Measurements from ENCODE around the gene SFT2D3. TPM values are rescaled to one million over a fixed set of nuclear protein-coding genes. Genes with fewer than 3 reads are reported as not detected.
A peak's percentile ranks its signal among the peaks of the same experiment; 100 is the strongest.

The SFT2D3 gene
- total RNA-seq, 2 donors from 2014 or later, result 3.8 to 5.9 TPM

DNA sequence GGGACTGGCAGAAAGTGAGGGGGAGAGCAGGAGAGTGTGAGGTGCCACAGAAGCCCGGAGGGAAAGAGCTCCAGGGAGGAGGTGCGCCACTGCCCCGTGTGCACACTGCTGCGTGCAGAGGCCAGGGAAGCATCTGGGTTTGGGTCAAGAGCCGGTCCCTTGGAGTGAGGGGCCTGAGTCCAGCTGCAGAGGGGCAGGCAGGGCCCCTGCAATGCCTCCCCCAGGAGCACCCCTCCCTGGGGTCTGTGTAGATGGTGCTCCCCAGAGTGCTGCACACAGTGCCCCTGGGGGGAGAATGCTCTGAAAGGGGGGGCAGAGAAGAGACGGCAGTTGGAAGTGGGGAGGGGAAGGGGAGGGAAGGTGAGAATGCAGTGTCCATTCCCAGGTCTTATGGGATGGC lies 22.3 kb upstream of the SFT2D3 start:
- H3K27ac ChIP-seq, result no peak overlapping the region
- peak overlapping the region in 1 of 2 donors; percentile 45 for H3K4me3 ChIP-seq
- peaks cover 0 to 64% of the 10 kb centered on the region in 2 donors for H3K4me1 ChIP-seq
- H3K36me3 ChIP-seq, result no peaks in the 10 kb centered on the region
- TF ChIP-seq, protein P1, sequence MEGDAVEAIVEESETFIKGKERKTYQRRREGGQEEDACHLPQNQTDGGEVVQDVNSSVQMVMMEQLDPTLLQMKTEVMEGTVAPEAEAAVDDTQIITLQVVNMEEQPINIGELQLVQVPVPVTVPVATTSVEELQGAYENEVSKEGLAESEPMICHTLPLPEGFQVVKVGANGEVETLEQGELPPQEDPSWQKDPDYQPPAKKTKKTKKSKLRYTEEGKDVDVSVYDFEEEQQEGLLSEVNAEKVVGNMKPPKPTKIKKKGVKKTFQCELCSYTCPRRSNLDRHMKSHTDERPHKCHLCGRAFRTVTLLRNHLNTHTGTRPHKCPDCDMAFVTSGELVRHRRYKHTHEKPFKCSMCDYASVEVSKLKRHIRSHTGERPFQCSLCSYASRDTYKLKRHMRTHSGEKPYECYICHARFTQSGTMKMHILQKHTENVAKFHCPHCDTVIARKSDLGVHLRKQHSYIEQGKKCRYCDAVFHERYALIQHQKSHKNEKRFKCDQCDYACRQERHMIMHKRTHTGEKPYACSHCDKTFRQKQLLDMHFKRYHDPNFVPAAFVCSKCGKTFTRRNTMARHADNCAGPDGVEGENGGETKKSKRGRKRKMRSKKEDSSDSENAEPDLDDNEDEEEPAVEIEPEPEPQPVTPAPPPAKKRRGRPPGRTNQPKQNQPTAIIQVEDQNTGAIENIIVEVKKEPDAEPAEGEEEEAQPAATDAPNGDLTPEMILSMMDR (IDR thresholded peaks at IDR 0.05), result no peak
- no peaks in the 10 kb centered on the region for H3K9me3 ChIP-seq
- no peaks in the 10 kb centered on the region for H3K27me3 ChIP-seq
- DNase-seq (ENCODE audit: low spot score), result no peak

DNA sequence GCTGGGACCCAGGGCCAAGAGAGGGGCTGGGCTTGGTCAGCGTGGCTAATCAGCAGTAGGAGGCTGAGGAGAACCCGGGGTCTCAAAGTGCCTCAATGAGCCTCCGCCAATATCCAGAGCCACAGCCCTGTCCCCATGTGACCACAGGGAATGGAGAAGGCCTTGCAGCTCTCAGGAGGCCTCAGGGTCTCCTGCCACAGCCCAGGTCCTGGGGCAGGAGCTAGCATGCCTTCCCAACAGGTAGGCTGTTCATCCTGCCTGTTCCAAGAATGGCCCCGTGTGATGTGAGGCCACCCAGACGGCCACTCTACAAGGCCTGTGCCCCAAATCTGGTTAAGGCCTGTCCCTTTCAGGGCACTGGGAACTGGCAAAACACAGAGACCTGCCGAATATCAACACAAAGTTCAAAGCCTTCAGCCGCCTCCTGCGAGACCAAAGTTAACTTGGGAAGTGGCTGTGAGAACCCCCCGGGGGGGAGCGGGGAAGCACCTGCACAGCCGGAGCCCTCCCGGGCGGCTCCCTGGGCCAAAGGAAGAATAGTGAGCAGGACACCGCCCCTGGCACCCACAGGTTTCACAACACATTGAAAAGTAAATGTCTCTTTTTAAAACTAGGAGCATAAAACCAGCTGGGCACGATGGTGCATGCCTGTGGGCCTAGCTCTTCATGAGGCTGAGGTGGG lies 21.5 kb upstream of the SFT2D3 start:
- Histone ChIP-seq H3K4me1 (peaks cover 0 to 60% of the 10 kb centered on the region in 2 donors), H3K4me3 (peak overlapping the region; percentile 29 to 45)

DNA sequence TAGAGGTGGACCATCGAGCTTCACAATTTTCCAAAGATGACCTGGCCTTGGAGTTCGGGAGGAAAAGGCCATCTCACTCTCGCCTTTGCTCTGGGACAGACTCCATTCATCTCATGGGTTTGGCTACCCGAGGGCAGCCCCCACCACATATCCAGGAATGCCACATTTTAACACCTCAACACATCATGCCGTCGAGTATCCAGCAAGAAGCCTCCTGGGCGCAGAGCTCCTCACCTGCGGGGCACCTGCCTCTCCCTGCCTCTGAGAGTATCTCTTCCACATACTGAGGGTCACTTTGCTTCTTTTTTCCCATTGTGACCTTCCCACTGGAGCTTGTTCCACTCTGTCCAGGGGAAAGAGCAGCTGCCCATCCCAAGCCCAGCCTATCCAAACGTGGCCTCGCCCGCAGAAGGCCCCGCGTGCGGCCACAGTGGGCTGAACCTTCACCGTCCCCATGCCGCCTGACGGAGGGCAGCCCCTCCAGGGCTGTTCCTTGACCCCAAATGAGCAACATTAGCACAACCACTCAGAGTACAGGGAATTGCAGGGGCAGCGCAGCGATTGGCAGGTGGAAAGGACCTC lies 20.5 kb upstream of the SFT2D3 start:
- no peaks in the 10 kb centered on the region for H3K36me3 ChIP-seq
- H3K27me3 ChIP-seq, result no peaks in the 10 kb centered on the region
- DNase-seq (ENCODE audit: low spot score), result peak; percentile 50
- peak overlapping the region; percentile 31 to 47 for H3K27ac ChIP-seq
- peak overlapping the region; percentile 29 to 45 for H3K4me3 ChIP-seq
- H3K9me3 ChIP-seq, result no peaks in the 10 kb centered on the region
- TF ChIP-seq, protein P1 (IDR thresholded peaks at IDR 0.05), result no peak
- peaks cover 0 to 61% of the 10 kb centered on the region in 2 donors for H3K4me1 ChIP-seq

More for the DNA sequence above, 21.5 kb upstream of the SFT2D3 start:
- Histone ChIP-seq H3K9me3 (no peaks in the 10 kb centered on the region), H3K27me3 (no peaks in the 10 kb centered on the region), H3K36me3 (no peaks in the 10 kb centered on the region), H3K27ac (no peak overlapping the region)
- TF ChIP-seq, protein P1 (IDR thresholded peaks at IDR 0.05), result no peak
- DNase-seq (ENCODE audit: low spot score), result peak; percentile 44

DNA sequence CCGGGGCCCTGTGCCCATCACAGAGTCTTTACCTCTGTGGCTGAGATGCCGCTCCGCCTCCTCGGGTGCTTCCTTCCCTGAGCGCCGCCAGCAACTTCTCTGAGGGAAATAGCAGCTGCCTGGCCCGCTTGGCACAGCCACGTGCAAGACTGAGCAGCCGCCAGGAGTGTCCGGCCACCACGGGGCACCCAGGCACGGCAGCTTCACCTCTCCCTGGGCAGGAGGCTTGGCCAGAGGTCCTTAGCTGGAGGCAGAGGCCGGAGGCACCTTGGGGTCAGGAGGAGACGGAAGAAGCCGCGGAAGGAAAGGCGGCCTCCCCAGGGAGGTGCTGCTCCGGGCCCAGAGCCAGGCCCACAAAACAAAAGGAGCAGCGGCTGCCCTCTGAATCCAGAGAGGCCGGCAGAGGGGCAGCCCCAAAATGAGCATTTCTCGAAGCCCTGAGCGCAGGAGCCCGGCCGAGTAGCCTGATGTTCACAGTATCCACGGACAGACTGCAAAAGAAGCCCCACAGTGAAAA lies 20.0 kb upstream of the SFT2D3 start:
- no peaks in the 10 kb centered on the region for H3K9me3 ChIP-seq
- peaks cover 0 to 61% of the 10 kb centered on the region in 2 donors for H3K4me1 ChIP-seq
- peak overlapping the region; percentile 31 to 47 for H3K27ac ChIP-seq
- DNase-seq (ENCODE audit: low spot score), result peak; percentile 66
- no peaks in the 10 kb centered on the region for H3K36me3 ChIP-seq
- H3K27me3 ChIP-seq, result no peaks in the 10 kb centered on the region
- TF ChIP-seq, protein P1 (IDR thresholded peaks at IDR 0.05), result no peak
- peak overlapping the region; percentile 29 to 45 for H3K4me3 ChIP-seq

GRCh38 chr2:127681976-127682857 lies 19.1 kb upstream of the SFT2D3 start:
- no peaks in the 10 kb centered on the region for H3K36me3 ChIP-seq
- H3K4me1 ChIP-seq, result peaks cover 0 to 52% of the 10 kb centered on the region in 2 donors
- no peak overlapping the region for H3K27ac ChIP-seq
- DNase-seq (ENCODE audit: low spot score), result peak; percentile 50
- H3K4me3 ChIP-seq, result peak overlapping the region in 1 of 2 donors; percentile 45
- TF ChIP-seq, protein P1 (IDR thresholded peaks at IDR 0.05), result no peak
- H3K27me3 ChIP-seq, result no peaks in the 10 kb centered on the region
- H3K9me3 ChIP-seq, result no peaks in the 10 kb centered on the region
